ENCODE results near the gene CTNND2. TPM values are rescaled to one million over a fixed set of nuclear protein-coding genes. Genes with fewer than 3 reads are reported as not detected.

Gene CTNND2
- total and polyA plus RNA-seq, 4 donors, result 0.05 to 0.50 (median 0.27) TPM

GRCh38 chr5:11594021-11594420 is 310.2 kb downstream of the CTNND2 start:
- no peak for DNase-seq (ENCODE audit: low spot score)
- WGBS, result 89% methylated on average over 2 of the region's 2 CpGs

More at GRCh38 chr5:11594021-11594420, 310.2 kb downstream of the CTNND2 start:
- Histone ChIP-seq H3K9ac (ENCODE audit: low read depth in 1 of 2, low read length in 2 of 2) (no peak overlapping the region), H3K27me3 (ENCODE audit: control insufficient read depth in 4 of 4, insufficient read depth in 4 of 4, low read length in 3 of 4) (no peaks in the 10 kb centered on the region), H3K4me3 (ENCODE audit: low read depth in 1 of 3, low read length in 3 of 3) (no peak overlapping the region), H3K27ac (ENCODE audit: low read depth in 1 of 2, low read length in 2 of 2) (no peak overlapping the region), H3K9me3 (ENCODE audit: control insufficient read depth in 4 of 4, low read length in 3 of 4) (no peaks in the 10 kb centered on the region), H3K4me1 (ENCODE audit: control insufficient read depth in 4 of 4, insufficient read depth in 4 of 4, low read length in 3 of 4) (no peaks in the 10 kb centered on the region), H3K36me3 (ENCODE audit: control insufficient read depth in 4 of 4, insufficient read depth in 3 of 4, low read depth in 1 of 4, low read length in 3 of 4) (no peaks in the 10 kb centered on the region)
- no peak for TF ChIP-seq RAD21 (IDR thresholded peaks at IDR 0.05)
- no peak for TF ChIP-seq TAF1 (conservative IDR thresholded peaks at IDR 0.05)
- no peak for TF ChIP-seq YY1 (IDR thresholded peaks at IDR 0.05)
- no peak for TF ChIP-seq HNF4A (conservative IDR thresholded peaks at IDR 0.05)
- no peak for TF ChIP-seq JUND (IDR thresholded peaks at IDR 0.05)
- no peak for TF ChIP-seq NR2F2 (IDR thresholded peaks at IDR 0.05)
- TF ChIP-seq FOXA2 (IDR thresholded peaks at IDR 0.05), result no peak
- TF ChIP-seq ZBTB33 (IDR thresholded peaks at IDR 0.05), result no peak
- TF ChIP-seq EGR1 (IDR thresholded peaks at IDR 0.05; ENCODE audit: low read depth in 2 of 2), result no peak
- no peak for TF ChIP-seq CTCF (IDR thresholded peaks at IDR 0.05; ENCODE audit: low read depth, low read length, missing input control)
- TF ChIP-seq HNF4G (IDR thresholded peaks at IDR 0.05), result no peak
- no peak for TF ChIP-seq GABPA (IDR thresholded peaks at IDR 0.05 in 1 of 2, conservative IDR thresholded peaks at IDR 0.05 in 1 of 2)
- no peak for TF ChIP-seq RXRA (IDR thresholded peaks at IDR 0.05)
- TF ChIP-seq SP1 (IDR thresholded peaks at IDR 0.05), result no peak
- TF ChIP-seq REST (IDR thresholded peaks at IDR 0.05), result no peak
- TF ChIP-seq MAX (IDR thresholded peaks at IDR 0.05), result no peak
- TF ChIP-seq FOXA1 (IDR thresholded peaks at IDR 0.05), result no peak
